HG03097 (cell line): Measurements from ENCODE around the gene DNAJC13.

Experiments
- ATAC-seq: cut with Tn5 transposase; IDR thresholded peaks from one replicate; pipeline ENCODE4 v1.9.1; 2021; ENCODE audit not compliant: unreplicated experiment, low FRiP score

The DNAJC13 gene

DNA sequence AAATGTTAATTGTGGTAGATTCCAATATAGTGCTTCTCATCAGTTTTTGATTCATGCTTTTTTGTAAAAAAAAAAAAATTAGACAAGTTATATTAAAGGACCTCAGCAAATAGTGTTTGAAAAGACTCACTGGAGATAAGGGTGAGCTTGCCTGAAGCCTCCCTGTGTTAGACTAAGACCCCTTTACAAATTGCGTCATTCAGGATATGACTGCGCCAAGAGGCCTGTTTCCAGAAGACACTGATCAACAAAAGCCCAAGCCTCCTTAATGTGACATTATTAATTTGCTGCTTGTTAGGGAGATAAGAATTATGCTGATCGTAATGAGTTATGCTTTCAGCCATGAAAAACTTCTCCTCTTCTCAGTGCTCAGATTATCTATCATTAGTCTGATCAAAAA lies 13.0 kb upstream of the DNAJC13 start:
- ATAC-seq = no peak

GRCh38 chr3:132405188-132405587 lies 12.1 kb upstream of the DNAJC13 start:
- ATAC-seq = no peak

- no peak for ATAC-seq
Measured at GRCh38 chr3:132405609-132406299, 11.5 kb upstream of the DNAJC13 start.

GRCh38 chr3:132406587-132406986 lies 10.7 kb upstream of the DNAJC13 start:
- no peak for ATAC-seq

GRCh38 chr3:132407025-132407424 lies 10.3 kb upstream of the DNAJC13 start:
- ATAC-seq = no peak

GRCh38 chr3:132414841-132415240 lies 2.5 kb upstream of the DNAJC13 start:
- no peak for ATAC-seq

DNA sequence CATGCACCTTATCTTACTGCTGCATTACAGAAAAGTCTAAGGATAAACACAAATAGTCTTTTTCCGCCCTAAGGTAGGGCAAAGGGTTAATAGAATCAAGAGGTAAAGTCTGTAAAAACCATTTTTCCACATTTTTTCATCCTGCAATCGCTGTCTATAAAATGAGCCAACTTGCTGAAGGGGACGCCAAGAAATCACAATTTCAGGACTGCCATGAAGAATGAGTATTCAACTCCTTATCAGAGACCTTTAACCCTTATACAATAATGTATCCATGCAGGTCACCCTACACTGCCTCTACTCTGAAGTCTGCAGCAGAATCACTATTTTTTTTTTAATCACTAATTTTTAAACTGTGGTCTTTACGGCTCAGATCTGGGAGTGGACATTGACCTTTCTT lies 1.1 kb upstream of the DNAJC13 start:
- ATAC-seq = no peak

DNA sequence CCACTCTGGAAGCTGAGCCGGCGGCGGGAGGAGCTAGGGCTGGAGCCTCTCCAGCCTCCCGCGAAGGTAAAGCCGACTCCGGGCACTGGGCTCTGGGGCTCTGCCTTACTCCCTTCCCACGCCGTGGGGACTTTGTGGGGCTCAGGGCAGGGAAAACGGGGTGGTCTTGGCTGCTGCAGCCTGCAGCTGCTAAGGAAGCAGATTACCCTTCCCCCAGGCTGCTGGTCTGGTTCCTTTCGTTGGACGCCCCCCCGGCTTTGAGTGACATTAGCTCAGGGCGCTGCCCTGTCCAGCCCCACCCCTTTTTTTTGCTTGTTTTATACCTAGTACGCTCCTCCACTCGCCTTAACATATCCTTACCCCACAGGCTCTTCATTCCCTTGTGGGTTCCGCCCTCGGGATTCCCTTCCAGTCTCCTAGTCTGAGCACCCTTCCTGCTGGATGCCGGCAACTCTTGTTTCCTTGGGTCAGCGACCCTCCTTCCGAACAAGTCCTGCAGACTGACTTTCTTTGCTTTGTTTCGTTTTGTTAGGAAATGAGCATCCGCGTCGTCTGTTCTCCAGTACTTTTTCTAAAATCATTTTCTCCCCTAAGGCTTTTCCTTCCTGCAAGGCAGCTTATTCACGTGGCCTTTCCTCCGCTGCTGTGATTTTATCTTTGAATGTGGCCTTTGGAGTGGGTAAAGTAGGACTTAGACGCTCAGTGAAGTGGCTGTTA lies 551 bp downstream of the DNAJC13 start:
- peak; percentile 35 for ATAC-seq

GRCh38 chr3:132418916-132419315 lies 1.6 kb downstream of the DNAJC13 start:
- no peak for ATAC-seq

DNA sequence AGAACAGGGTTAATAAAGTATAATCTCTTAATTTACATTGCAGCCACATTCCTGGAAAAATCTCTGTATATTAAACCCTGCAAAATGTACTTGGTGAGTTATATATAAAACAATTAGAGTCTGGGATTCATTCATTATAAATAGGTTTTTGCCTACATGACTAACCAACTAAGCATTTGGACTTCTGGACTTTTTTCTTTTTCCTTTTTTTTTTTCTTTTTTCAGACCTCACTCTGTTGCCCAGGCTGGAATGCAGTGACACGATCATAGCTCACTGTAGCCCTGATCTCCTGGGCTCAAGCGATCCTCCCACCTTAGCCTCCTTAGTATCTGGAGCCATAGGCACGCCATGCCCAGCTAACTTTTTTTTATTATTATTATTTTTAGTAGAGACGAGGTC lies 4.5 kb downstream of the DNAJC13 start:
- ATAC-seq = no peak

DNA sequence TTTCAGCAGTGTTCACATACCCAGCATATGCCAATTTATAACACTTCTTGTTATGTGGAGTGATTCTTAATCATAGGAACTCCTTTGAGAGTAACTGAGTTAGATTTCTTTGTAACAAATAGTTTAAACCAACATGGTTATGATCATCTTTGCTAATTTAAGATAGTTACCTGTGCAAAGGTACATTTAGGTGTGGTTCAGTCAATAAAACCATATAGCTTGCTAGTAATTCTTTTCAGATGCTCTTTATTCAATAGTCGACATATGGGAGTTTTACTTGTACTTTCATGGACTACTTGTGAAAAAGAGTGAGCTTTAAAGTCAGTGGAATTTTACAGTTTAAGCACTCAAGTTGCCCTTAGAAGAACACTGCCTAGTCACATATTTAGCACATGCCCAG lies 5.2 kb downstream of the DNAJC13 start:
- no peak for ATAC-seq

- ATAC-seq = no peak
Measured at GRCh38 chr3:132432639-132433038, 15.3 kb downstream of the DNAJC13 start.

DNA sequence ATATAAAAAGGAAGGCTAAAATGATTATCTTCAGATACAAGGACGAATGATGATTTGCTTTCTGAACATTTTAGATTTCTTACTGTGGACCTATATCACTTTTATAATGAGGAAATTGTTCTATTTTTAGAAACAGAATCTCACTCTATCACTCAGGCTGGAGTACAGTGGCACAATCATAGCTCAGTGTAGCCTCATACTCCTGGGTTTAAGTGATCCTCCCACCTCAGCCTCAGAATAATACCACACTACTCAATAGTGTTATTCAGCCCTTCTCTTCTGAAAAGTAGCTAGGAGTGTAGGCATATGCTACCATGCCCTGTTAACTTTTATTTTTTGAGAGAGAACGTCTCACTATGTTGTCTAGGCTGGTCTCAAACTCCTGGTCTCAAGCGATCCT lies 15.8 kb downstream of the DNAJC13 start:
- no peak for ATAC-seq

DNA sequence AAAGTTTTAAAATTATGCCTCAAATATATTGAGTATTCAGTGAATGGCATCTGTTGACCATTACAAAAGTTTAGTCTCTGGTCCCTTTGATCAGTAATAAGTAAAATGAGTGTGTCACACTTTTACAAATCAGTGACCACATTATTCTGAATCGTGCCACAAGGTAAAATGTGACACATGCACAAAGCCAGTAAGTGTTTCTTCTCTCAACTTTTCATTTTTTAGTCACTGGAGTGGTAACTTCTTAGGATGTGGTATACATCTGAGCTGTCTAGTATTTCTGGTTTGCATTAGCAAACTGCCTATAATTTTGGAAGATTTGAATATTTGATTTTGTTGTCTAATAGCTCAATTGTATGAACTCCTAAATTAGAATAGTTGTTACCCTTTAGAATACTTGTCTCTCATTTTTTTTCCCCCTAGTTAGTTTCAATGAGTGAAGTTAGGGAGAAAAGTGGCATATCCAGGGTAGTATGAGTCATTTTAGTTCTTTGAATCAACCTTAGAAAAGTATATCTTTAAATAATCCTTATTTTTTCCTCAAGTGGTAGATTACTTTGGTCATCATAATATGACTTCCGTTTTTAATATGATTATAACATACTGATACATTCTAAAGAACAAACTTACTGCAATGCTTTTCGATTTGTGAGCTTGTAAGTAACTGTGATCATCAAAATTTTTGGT lies 18.1 kb downstream of the DNAJC13 start:
- ATAC-seq = no peak

DNA sequence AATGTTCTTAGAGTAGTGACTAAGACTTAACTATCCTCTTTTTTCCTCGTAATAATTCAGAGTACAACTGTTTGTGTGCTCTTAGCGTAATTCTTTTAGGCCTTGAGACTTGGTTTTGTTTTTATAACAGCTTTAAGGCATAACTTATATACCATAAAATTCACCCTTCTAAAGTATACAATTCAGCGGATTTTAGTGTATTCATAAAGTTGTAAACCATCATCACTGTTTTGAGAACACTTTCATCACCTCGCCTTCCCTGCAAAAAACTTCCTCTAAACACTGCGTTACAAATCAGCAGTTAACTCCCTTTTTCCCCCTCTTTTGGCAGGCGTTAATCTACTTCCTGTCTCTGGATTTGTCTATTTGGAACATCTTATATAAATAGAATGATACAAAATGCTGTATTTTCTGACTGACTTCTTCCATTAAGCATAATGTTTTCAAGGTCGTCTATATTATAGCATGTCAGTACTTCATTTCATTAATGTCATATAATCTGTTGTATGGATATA lies 18.7 kb downstream of the DNAJC13 start:
- ATAC-seq = no peak

DNA sequence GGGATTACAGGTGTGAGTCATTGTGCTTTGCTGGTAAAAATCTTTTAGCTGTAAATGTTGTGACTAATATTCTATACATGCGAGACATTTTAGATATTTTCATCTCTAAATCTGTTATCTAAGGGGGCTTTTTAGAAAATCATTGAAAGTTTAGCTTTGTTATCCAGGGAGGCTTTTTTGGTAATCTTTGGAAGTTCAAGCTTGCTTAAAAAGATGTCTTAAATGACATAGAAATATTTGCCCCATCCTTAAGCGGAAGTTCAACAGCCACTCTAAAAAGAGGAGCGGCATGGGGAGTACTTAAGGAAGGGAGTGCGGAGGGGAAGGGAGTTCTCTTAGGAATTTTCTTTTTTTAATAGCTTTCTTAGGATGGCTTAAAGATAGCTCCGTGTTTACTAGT lies 26.1 kb downstream of the DNAJC13 start:
- no peak for ATAC-seq

GRCh38 chr3:132444383-132444782 lies 27.1 kb downstream of the DNAJC13 start:
- no peak for ATAC-seq

DNA sequence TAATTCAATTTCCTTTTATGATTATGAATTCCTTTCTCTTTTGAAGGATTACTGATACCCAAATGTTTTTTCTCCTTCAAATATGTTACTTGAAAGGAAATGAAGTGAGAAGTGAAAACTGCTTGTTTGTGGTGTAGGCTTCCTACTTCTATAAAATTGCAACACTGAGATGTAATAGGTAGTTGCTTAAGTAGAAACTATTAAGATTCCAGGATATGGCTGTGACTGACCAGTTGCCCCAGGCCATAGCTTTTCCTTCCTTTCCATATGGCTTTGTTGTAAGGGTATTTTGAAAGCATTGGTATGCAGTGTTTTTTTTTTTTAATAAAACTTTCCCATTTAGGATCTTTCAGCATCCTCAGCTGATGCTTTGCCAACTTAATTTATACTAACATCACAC lies 28.5 kb downstream of the DNAJC13 start:
- no peak for ATAC-seq

- no peak for ATAC-seq
Measured at GRCh38 chr3:132448216-132448961, 31.1 kb downstream of the DNAJC13 start.

GRCh38 chr3:132456136-132456535 lies 38.8 kb downstream of the DNAJC13 start:
- ATAC-seq = no peak

DNA sequence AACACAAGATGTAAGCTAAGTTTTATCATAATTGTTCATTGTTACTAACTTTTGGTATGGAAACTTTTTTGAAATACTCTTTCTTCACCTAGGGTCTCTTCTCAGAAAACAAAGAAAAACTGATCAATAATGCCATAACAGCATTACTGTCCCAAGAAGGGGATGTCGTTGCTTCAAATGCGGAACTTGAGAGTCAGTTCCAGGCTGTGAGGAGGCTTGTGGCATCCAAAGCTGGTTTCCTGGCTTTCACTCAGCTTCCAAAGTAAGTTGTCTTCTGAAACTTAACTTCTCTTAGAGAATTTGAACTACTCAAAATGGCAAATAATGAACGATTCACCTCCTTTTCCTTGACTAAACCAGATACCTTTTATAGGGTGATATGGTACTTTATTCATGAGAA lies 39.3 kb downstream of the DNAJC13 start:
- ATAC-seq = no peak
